Liver (tissue), 3 donors: Measurements from ENCODE around the gene ASCL2.

Experiments
- FOXA1 ChIP-seq: IDR thresholded peaks from 2 replicates; pipeline ENCODE4 v1.6.1; 2016; ENCODE audit warnings: antibody characterized with exemption
- GABPA ChIP-seq, 2 donors: IDR thresholded peaks in 1 of 2; conservative IDR thresholded peaks in 1 of 2; 2 replicates each; pipeline ENCODE4 v1.6.1; 2016; ENCODE audit warnings: antibody characterized with exemption in 2 of 2, mild to moderate bottlenecking in 1 of 2, moderate library complexity in 1 of 2
- JUND ChIP-seq, 2 donors: IDR thresholded peaks; 2 replicates each; pipeline ENCODE4 v1.6.1; 2016; ENCODE audit warnings: antibody characterized with exemption in 2 of 2
- NR2F2 ChIP-seq: IDR thresholded peaks from 2 replicates; pipeline ENCODE4 v1.6.1; 2016; ENCODE audit warnings: antibody characterized with exemption
- RAD21 ChIP-seq, 2 donors: IDR thresholded peaks; 2 replicates each; pipeline ENCODE4 v1.6.1; 2016; ENCODE audit warnings: antibody characterized with exemption in 2 of 2, mild to moderate bottlenecking in 2 of 2
- SP1 ChIP-seq: IDR thresholded peaks from 2 replicates; pipeline ENCODE4 v1.6.1; 2018; ENCODE audit warnings: antibody characterized with exemption, mild to moderate bottlenecking
- TAF1 ChIP-seq: conservative IDR thresholded peaks from 2 replicates; pipeline ENCODE4 v1.6.1; 2016; ENCODE audit warnings: antibody characterized with exemption, mild to moderate bottlenecking
- TF ChIP-seq, protein P1 (sequence below): IDR thresholded peaks from 2 replicates; pipeline ENCODE4 v1.6.1; 2016; ENCODE audit warnings: antibody characterized with exemption
- TF ChIP-seq, protein P2 (sequence below): IDR thresholded peaks from 2 replicates; pipeline ENCODE4 v1.6.1; 2016; ENCODE audit warnings: antibody characterized with exemption
- TF ChIP-seq, protein P3 (sequence below): fragments of 150-350 bp; IDR thresholded peaks from 2 replicates; pipeline ENCODE4 v1.5.1; 2017; ENCODE audit warnings: improper control_type of control experiment, low read depth, low read length; ENCODE audit not compliant: missing input control
- TF ChIP-seq, protein P4 (sequence below): IDR thresholded peaks from 2 replicates; pipeline ENCODE4 v1.6.1; 2016; ENCODE audit warnings: antibody characterized with exemption, mild to moderate bottlenecking
- TF ChIP-seq, protein P5 (sequence below): IDR thresholded peaks from 2 replicates; pipeline ENCODE4 v1.6.1; 2016; ENCODE audit warnings: antibody characterized with exemption
- donor health status: healthy.
- donor health status: healthy.

DNA sequence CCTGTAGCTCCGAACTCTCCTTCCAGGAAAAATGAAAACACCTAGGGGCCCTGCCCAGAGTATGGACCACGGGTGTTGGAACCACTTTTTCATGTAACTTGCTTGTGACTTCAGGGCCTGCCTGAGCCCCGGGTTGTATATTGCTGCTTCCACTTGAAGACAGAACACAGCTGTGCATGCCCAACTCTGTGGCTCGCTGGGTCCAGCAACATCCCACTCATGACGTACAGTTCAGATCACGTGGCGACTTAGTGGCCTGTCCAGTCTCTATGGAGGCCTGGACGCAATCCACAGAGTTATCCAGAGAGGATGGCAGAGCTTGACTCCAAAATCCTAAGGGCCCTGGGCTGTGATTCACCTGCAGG, 24.5 kb upstream of the ASCL2 start:
- TF ChIP-seq, protein P1, sequence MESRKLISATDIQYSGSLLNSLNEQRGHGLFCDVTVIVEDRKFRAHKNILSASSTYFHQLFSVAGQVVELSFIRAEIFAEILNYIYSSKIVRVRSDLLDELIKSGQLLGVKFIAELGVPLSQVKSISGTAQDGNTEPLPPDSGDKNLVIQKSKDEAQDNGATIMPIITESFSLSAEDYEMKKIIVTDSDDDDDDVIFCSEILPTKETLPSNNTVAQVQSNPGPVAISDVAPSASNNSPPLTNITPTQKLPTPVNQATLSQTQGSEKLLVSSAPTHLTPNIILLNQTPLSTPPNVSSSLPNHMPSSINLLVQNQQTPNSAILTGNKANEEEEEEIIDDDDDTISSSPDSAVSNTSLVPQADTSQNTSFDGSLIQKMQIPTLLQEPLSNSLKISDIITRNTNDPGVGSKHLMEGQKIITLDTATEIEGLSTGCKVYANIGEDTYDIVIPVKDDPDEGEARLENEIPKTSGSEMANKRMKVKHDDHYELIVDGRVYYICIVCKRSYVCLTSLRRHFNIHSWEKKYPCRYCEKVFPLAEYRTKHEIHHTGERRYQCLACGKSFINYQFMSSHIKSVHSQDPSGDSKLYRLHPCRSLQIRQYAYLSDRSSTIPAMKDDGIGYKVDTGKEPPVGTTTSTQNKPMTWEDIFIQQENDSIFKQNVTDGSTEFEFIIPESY, result no peak
- TF ChIP-seq, protein P2, sequence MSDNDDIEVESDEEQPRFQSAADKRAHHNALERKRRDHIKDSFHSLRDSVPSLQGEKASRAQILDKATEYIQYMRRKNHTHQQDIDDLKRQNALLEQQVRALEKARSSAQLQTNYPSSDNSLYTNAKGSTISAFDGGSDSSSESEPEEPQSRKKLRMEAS, result no peak
- TF ChIP-seq, protein P3, sequence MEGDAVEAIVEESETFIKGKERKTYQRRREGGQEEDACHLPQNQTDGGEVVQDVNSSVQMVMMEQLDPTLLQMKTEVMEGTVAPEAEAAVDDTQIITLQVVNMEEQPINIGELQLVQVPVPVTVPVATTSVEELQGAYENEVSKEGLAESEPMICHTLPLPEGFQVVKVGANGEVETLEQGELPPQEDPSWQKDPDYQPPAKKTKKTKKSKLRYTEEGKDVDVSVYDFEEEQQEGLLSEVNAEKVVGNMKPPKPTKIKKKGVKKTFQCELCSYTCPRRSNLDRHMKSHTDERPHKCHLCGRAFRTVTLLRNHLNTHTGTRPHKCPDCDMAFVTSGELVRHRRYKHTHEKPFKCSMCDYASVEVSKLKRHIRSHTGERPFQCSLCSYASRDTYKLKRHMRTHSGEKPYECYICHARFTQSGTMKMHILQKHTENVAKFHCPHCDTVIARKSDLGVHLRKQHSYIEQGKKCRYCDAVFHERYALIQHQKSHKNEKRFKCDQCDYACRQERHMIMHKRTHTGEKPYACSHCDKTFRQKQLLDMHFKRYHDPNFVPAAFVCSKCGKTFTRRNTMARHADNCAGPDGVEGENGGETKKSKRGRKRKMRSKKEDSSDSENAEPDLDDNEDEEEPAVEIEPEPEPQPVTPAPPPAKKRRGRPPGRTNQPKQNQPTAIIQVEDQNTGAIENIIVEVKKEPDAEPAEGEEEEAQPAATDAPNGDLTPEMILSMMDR, result no peak
- no peak for TF ChIP-seq NR2F2
- TF ChIP-seq, protein P4, sequence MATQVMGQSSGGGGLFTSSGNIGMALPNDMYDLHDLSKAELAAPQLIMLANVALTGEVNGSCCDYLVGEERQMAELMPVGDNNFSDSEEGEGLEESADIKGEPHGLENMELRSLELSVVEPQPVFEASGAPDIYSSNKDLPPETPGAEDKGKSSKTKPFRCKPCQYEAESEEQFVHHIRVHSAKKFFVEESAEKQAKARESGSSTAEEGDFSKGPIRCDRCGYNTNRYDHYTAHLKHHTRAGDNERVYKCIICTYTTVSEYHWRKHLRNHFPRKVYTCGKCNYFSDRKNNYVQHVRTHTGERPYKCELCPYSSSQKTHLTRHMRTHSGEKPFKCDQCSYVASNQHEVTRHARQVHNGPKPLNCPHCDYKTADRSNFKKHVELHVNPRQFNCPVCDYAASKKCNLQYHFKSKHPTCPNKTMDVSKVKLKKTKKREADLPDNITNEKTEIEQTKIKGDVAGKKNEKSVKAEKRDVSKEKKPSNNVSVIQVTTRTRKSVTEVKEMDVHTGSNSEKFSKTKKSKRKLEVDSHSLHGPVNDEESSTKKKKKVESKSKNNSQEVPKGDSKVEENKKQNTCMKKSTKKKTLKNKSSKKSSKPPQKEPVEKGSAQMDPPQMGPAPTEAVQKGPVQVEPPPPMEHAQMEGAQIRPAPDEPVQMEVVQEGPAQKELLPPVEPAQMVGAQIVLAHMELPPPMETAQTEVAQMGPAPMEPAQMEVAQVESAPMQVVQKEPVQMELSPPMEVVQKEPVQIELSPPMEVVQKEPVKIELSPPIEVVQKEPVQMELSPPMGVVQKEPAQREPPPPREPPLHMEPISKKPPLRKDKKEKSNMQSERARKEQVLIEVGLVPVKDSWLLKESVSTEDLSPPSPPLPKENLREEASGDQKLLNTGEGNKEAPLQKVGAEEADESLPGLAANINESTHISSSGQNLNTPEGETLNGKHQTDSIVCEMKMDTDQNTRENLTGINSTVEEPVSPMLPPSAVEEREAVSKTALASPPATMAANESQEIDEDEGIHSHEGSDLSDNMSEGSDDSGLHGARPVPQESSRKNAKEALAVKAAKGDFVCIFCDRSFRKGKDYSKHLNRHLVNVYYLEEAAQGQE, result no peak
- TF ChIP-seq FOXA1, result no peak
- TF ChIP-seq RAD21 (IDR thresholded peaks at IDR 0.05), result no peak
- no peak for TF ChIP-seq SP1
- TF ChIP-seq, protein P5, sequence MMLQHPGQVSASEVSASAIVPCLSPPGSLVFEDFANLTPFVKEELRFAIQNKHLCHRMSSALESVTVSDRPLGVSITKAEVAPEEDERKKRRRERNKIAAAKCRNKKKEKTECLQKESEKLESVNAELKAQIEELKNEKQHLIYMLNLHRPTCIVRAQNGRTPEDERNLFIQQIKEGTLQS, result no peak
- TF ChIP-seq GABPA (IDR thresholded peaks at IDR 0.05 in 1 of 2, conservative IDR thresholded peaks at IDR 0.05 in 1 of 2), result no peak
- TF ChIP-seq TAF1, result no peak
- TF ChIP-seq JUND (IDR thresholded peaks at IDR 0.05), result no peak
